HG02840 (cell line): ENCODE data around the gene SKAP1.
"Not testable (repeated sequence)": the region's sequence is repeated elsewhere in the genome, so short reads cannot be mapped to it uniquely, and the experiment has no call there.

ENCODE experiments used
- ATAC-seq: cut with Tn5 transposase; IDR thresholded peaks from one replicate; pipeline ENCODE4 v1.9.1; 2021; ENCODE audit warnings: mild to moderate bottlenecking, moderate library complexity, moderate number of reproducible peaks; ENCODE audit not compliant: unreplicated experiment, low FRiP score

The SKAP1 gene

DNA sequence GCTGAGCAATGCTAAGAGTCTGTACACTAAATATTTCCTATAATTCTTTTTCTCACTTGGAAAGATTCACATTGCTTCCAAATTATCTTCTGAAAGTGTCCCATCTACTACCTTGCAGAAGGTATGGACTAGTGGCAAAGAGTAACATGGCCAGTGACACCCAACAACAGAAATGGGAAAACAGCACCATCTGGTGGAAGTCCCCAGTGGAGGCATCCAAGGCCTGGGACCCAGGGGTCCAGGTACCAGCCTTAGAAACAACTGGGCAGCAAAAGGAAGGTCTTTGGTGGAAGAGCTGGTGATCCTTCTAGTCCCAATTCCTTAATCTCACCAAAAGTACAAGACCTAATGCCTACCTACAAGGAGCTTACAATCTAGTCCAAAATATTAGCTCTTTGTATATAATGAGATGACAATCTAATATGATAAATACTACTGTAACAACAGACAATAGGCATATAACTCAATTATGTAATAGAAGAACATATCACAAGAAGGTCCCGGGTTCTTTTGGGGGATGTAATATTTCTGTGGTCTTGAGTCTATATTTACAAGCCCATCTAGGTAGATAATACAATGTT lies 55.3 kb downstream of the SKAP1 start:
- ATAC-seq = no peak

DNA sequence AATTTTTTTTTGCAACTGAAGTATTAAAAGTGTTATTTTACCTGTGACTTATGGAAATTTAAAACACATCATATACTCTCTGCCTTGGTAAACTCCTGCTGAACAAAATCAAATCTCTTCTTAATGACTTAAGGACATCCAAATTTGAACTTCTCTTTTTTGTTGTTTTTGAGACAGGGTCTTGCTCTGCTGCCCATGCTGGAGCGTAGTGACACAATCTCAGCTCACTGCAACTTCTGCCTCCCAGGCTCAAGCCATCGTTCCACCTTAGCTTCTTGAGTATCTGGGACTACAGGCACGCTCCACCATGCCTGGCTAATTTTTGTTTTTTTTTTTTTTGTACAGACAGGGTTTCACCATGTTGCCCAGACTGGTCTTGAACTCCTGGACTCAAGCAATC lies 56.1 kb downstream of the SKAP1 start:
- ATAC-seq = no peak

DNA sequence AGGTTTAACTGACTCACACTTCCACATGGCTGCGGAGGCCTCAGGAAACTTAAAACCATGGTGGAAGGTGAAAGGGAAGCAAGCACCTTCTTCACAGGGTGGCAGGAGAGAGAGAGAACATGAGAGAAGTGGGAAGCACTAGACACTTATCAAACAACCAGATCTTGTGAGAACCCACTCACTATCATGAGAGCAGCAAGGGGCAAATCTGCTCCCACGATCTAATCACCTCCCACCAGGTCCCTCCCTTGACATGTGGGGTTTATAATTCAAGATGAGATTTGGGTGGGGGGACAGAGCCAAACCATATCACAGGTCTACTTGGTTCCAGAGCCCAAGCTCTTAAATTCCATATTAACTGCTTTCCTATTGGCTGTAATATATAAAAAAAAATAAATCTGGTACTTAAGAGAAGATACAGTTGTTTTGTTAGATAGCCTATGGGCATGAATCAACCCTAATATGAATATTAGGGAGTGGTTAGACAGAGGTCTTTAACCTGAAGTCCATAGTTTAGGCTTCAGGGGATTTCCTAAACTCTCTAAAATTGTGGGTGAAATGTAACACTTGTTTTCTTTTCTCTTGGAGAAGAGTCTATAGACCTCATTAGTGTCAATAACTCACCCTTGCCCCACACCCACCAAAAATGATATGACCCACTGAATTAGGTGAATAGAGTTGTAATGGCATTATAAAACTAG lies 56.7 kb downstream of the SKAP1 start:
- no peak for ATAC-seq

DNA sequence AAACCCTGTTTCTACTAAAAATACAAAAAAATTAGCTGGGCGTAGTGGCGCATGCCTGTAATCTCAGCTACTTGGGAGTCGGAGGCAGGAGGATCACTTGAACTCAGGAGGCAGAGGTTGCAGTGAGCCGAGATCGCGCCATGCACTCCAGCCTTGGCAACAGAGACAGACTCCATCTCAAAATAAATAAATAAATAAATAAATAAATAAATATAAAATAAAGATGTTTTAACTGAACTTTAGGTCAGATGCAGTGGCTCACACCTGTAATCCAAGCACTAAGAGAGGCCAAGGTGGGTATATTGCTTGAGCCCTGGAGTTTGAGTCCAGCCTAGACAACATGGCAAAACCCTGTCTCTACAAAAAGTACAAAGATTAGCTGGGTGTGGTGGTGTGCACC lies 61.0 kb downstream of the SKAP1 start:
- ATAC-seq = not testable (repeated sequence)

DNA sequence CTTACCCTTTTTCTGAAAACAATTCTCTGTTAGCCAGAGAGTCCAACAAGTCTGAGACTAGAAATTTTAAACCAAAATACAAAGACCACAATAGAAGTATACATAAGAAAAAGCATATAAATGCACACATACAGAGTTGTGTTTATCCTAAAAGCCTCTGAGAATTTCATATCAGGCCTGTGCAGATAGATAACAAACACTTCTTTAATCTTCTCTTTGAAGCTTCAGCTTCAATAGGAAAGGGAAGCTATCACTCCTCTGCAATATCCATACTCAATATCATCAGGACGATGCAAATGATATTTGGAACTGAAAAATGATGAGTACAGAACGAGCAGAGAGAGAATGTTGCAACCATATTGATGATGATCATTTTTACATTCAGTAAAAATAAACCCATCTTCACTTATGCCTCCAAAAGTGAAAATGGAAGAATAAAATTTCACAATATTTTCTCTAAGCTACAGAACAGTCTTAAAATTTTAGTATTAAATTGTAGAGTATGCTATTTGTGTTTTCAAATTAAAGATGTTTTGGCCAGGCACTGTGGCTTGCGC lies 61.6 kb downstream of the SKAP1 start:
- ATAC-seq = no peak

DNA sequence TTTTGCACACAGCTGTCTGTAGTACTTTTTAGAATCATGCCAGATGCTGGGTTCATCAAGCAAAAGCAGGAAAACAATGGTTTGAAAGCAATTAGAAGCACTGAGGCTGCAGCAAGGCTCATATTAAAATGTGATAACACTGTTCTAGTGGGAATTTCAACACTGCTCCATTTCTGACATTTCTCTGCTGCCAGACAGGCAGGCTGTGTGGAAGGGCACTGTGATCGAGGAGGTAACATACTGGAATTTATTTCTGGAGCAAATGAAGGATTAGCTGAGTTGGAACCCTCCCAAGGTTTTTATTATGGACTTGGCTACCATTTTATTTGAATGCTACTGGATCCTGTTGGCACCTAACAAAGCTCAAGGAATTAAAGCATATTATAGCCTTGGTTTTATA lies 66.9 kb downstream of the SKAP1 start:
- no peak for ATAC-seq

DNA sequence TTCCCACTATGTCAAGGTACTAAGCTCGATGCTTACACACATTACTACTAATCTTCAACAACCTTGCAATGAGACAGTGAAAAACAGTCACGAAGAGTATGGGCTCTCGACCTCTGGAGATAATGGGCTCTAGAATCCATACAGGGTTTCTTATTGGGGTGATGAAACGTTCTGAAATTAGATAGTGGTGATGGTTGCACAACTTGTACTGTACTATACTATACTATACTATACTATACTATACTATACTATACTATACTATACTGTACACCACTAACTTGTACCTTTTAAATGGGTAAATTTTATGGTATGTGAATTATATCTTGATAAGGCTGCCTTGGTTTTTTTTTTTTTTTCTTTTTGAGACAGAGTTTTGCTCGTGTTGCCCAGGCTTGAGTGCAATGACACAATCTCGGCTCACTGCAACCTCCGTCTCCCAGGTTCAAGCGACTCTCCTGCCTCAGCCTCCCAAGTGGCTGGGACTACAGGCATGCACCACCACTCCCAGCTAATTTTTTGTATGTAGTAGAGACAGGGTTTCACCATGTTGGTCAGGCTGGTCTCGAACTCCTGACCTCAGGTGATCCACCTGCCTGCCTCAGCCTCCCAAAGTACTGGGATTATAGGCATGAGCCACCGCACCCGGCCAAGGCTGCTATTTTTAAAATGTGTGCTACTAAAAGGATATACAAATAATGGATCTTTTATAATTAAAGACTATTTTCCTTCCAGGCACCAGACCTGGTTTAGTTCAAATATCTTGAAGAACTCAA lies 69.0 kb downstream of the SKAP1 start:
- ATAC-seq = not testable (repeated sequence)

DNA sequence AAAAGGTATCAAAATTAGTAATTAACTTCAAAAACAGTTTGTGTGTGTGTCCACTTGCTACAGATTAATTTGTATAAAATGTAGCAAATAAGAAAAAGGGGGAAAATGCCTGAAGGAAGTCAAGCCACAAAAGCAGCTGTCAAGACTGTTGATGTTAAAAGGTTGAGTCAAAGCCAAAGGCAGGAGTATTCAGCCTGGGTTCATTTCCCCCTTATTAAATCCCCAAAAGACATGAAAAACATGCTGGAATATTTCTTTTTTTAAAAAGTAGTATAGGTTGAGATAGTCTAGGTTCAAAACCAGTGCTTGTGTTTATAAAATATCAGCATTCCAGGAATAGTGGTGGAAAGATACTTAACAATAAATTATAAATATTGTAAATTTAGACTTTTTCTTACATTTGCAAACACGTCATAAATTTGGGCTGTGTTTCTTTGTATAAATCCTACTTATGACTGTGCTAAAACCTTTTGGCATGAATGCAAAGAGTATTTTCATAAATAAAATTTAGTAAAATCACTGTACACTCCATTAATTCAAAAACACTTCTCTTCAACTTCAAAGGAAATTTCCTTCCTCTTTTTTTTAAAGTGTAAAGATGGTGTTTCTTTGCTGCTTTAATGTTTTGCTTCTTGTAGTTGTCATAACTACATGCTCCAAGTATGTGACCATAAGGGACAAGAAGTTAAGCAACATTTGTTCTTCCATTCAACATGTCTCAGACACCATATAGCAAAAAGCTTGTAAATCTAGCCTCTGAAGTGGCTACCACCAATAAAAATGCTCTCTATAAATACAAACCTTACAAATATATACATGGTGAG lies 72.0 kb downstream of the SKAP1 start:
- ATAC-seq = no peak

DNA sequence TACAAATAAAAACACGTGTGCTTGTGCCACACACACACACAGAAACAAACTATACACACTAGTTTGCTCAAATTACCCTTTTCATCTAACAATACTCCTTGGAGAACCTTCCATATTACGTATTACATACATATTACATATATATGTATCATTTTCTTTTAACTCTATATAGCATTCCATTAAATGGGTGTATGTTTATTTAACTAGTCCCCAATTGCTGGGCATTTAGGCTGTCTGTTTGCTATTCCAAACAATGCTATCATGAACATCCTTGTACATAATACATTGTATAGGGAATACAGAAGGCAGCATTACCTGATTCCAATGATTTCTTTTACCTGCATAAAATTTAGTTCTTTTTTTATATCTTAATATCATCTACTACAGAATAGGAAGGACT lies 73.1 kb downstream of the SKAP1 start:
- ATAC-seq = no peak

DNA sequence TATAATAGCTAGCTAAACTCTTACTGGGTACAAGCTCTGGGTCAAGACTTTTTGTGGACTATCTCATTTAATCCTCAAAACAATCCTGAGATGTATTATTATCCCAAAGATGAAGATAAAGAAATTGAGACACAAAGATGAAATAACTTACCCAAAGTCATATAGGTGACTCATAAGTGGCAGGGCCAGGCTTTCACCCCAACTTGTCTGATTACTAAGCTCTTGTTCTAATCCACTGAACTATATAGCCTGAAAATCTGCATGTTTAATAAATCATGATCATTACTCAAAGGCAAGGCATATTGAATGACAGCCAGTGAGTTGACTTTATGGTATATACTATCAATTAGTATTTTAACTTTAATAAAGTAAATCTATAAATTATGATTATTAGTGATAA lies 77.4 kb downstream of the SKAP1 start:
- ATAC-seq = no peak

DNA sequence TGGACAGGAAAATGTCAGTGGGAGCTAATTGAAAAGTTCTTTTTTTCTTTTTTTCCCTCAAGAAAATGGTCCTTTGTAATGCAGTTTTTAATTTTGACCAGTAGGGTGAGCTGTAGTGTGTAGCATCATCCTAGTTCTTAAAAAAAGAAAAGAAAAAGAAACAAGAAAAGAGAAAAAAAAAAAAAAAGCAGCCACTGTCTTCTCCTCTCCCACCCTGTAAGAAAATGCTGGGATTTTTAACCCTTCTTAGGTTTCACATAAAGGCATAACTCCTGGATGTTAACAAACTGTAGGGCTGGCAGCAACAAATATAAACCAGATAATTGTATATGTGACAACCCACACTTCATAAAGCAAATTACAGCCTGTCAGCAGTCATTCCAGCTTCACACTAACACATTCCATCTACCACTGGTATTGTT lies 78.1 kb downstream of the SKAP1 start:
- no peak for ATAC-seq

DNA sequence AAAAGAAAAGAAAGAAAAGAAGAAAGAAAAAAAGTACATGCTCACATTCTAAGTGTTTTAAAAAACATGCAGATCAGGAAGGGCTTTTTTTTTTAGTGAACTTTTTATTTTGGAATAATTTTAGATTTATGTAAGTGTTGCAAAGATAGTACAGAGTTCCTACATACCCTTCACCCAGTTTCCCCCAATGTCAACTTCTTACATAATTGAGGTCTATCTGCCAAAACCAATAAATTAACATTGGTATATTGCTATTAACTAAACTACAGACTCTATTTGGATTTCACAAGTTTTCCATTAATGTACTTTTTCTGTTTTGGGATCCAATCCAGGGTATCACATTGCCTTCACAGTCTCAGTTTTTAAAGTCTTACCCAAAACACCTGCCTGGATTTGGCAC lies 81.7 kb downstream of the SKAP1 start:
- no peak for ATAC-seq

DNA sequence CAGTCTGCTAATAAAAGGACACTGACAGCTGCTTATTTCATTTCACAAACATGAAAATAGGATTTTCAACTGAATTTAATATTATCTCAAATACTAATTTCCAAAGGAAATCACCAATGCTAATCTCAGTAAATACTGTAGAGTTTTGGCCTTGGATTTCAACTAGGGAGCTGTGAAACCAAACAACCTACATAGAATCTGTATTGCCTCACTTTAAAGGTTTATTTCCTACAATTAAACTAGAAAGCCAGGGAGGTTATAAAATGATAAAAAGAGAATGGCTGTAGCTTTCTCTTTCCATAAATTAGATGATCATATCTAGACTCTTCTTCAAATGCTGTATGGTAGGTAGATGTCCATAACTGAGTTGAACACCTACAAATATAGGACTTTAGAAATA lies 82.8 kb downstream of the SKAP1 start:
- no peak for ATAC-seq

DNA sequence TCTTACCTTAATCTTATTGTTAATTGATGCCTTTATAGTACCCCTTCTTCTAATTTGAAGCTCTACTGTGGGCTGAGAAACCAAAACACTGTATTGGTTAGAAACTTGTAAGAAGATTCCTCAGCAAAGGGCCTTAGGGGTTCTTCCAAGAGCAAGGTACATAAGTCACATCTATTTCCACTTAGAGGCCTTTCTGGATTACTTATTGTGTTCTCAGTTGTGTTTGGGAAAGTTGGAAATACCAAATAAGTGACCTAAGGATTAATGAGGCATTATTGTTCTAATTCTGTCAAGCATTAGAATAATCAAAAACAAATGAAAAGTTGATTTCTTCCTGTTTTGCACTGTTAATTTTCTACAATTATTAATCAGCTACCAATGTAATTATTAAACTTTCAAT lies 85.8 kb downstream of the SKAP1 start:
- ATAC-seq = no peak

DNA sequence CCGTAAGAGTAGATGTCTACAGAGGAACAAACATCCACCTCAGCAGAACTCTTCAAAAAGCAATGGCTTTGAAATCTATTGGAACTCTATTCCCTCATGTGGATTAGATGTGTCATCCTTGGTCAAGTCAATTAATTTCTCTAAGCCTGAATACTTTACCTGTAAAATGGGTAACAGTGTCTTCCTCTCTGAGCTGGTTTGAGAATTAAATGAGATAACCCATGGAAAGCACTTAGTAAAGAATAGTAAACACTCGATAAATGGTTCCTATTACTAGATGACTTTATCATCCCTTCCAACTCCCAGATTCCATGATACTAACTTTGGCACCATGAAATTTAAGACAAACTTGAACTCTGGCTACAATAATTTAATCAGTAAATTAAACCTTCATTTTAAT lies 89.1 kb downstream of the SKAP1 start:
- no peak for ATAC-seq

DNA sequence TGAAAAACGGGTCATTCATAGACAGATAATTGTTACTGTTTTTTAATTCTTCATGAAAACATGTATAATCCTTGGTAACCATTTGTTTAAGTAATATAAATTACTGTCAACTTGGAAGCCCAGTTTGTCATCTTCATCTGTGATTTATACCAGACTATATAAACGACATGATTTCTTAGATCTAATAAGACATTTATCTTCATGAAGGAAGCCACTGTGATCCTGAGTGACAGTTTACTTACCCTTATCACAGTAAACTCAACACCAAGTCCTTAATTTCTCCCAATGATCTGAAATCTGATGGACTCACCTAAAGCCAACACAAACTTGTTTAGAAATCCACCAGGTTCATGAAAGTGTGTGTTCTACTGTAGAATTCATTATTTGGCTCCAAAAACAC lies 91.3 kb downstream of the SKAP1 start:
- no peak for ATAC-seq

DNA sequence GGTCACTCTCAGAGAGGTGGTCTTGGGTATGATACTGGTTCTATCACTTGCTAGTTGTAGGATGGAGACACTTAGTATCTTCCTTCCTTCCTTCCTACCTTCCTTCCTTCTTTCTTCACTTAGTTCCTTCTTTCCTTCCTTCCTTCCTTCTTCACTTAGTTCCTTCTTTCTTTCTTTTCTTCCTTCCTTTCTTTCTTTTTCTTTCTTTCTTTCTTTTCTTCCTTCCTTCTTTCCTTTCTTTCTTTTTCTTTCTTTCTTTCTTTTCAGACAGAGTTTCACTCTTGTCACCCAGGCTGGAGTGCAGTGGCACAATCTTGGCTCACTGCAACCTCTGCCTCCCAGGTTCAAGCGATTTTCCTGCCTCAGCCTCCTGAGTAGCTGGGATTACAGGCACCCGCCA lies 92.1 kb downstream of the SKAP1 start:
- ATAC-seq = not testable (repeated sequence)

DNA sequence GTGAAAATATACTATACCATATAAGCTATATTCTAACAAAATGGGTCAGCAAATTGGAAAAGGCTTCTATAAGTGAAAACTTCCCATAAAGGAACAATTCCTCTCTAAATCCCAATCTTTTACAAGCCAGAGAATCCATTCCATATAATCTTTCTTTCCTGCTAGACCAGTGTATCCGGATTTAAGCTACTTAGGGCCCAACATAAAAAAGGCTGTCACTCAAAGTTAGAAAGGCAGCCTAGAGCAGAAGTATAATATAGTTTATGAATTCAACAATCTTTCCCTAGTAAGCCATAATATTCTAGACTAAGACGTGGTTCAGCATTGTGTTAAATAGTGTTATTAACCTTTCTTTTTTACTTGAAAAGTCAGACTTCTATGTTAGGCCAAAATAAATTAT lies 93.0 kb downstream of the SKAP1 start:
- ATAC-seq = no peak

DNA sequence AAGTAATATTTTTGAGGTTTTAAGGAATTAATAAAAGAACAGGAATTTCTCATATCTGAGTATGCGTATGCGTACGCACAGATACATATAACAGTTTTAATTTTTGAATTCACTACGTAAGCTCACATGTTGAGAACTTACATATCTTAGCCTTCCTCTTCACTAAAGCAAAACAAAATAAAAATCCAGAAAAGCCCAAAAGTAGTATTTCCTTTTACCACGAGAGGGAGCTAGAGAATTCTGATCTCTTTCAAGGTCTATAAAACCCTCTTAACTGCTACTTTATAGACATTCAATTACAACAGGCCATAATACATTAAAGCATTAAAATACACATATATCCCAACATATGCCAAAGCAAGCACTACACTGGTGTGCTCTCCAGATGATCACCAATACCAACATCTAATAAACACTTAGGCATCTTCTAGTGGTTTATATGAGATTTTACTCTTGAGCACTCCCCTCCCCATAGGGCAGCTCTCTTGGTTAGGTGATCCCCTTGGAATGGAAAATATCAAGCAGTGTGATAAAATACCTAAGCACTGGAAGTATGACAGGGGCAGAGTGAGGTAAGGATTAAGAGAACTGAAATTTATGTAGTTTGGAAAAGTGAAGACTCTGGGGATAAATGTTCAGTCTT lies 94.0 kb downstream of the SKAP1 start:
- no peak for ATAC-seq

DNA sequence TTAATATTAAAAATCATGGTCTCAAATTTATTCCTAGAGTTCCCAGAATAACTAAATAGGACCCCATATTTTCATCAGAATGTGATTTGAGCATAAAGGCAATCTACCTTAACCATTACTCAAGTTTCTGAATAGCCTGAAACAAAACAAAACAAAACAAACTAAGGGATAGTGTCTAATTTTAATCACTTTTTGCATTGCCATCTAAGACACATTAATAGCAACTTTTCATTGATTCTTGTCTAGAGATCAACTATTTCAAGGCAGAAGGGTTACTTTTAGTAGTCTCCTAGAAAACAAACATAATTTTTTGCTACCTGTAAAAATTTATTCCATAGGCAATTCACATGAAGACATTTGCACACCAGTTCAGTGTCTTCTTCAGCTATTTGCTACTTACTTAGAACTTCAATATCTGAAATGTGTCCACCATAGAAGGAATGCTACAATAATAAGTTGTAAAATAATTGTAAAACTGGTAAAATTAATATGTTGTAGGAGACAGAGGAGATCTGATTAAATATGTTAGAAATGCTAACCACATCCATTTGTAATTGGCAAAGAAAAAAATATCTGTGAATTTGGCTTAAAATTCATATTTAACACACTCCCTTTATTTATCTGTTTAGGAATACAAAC lies 94.7 kb downstream of the SKAP1 start:
- no peak for ATAC-seq
